Chondrocyte (in vitro differentiated cells): ENCODE results near the gene TAS1R3. TPM values are rescaled to one million over a fixed set of nuclear protein-coding genes. Genes with fewer than 3 reads are reported as not detected.

Experiments
- microRNA-seq: library from miRNA; unstranded; fragments of <30 nt; microRNA quantifications from one replicate; pipeline ENCODE4 v1.2.0, GENCODE V29; 2020; ENCODE audit warnings: borderline number of aligned reads
- total RNA-seq: library from RNA; stranded (reverse); gene quantifications from 3 replicates; pipeline ENCODE4 v1.2.1, GENCODE V29; 2021

TAS1R3 gene
- total RNA-seq, 1 donor from 2014 or later: 0.37 TPM

Small RNAs within 50 kb of the gene (microRNA-seq; reads per million reads assigned to microRNA genes)
- gene MIR6726 (6.6 reads per million, percentile 9 among the genes with 10 or more reads in this experiment), gene MIR6727 (not detected), gene MIR6808 (not detected)

Other genes with a start within 250 kb of the TAS1R3 start
- gene C1orf159, start 215.2 kb upstream of the TAS1R3 start, total RNA-seq: 9.2 to 15.1 TPM (median 9.2 TPM) in 3 replicates
- gene TTLL10, start 157.4 kb upstream of the TAS1R3 start, total RNA-seq: not detected in 3 replicates
- not detected in 3 replicates for gene TNFRSF18, start 124.7 kb upstream of the TAS1R3 start, total RNA-seq
- gene TNFRSF4, start 117.1 kb upstream of the TAS1R3 start, total RNA-seq: 0.24 to 0.59 TPM in 2 of 3 replicates, not detected in the other
- 164 to 191 TPM (median 165 TPM) in 3 replicates for gene SDF4, start 99.3 kb upstream of the TAS1R3 start, total RNA-seq
- 37.4 to 39.6 TPM (median 39.6 TPM) in 3 replicates for gene B3GALT6, start 99.0 kb upstream of the TAS1R3 start, total RNA-seq
- gene C1QTNF12, start 84.6 kb upstream of the TAS1R3 start, total RNA-seq: 1.3 to 2.1 TPM (median 1.7 TPM) in 3 replicates
- 49.2 to 57.5 TPM (median 52.0 TPM) in 3 replicates for gene UBE2J2, start 57.4 kb upstream of the TAS1R3 start, total RNA-seq
- gene SCNN1D, start 50.8 kb upstream of the TAS1R3 start, total RNA-seq: 6.6 to 7.4 TPM (median 6.7 TPM) in 3 replicates
- gene ACAP3, start 23.4 kb upstream of the TAS1R3 start, total RNA-seq: 51.9 to 77.5 TPM (median 57.5 TPM) in 3 replicates
- gene PUSL1, start 22.7 kb upstream of the TAS1R3 start, total RNA-seq: 21.6 to 22.3 TPM (median 22.1 TPM) in 3 replicates
- gene INTS11, start 6.6 kb upstream of the TAS1R3 start, total RNA-seq: 67.3 to 87.0 TPM (median 73.8 TPM) in 3 replicates
- gene CPTP, start 6.5 kb upstream of the TAS1R3 start, total RNA-seq: 19.4 to 23.3 TPM (median 23.1 TPM) in 3 replicates
- gene DVL1, start 18.1 kb downstream of the TAS1R3 start, total RNA-seq: 59.6 to 66.5 TPM (median 59.9 TPM) in 3 replicates
- 154 to 238 TPM (median 158 TPM) in 3 replicates for gene MXRA8, start 27.3 kb downstream of the TAS1R3 start, total RNA-seq
- 86.8 to 128 TPM (median 89.0 TPM) in 3 replicates for gene AURKAIP1, start 43.9 kb downstream of the TAS1R3 start, total RNA-seq
- gene CCNL2, start 68.1 kb downstream of the TAS1R3 start, total RNA-seq: 153 to 176 TPM (median 161 TPM) in 3 replicates
- gene MRPL20, start 76.0 kb downstream of the TAS1R3 start, total RNA-seq: 69.2 to 95.3 TPM (median 75.7 TPM) in 3 replicates
- not detected in 3 replicates for gene ANKRD65, start 90.0 kb downstream of the TAS1R3 start, total RNA-seq
- gene VWA1, start 104.4 kb downstream of the TAS1R3 start, total RNA-seq: 12.5 to 27.2 TPM (median 24.3 TPM) in 3 replicates
- 0.75 to 1.4 TPM (median 1.3 TPM) in 3 replicates for gene ATAD3C, start 118.4 kb downstream of the TAS1R3 start, total RNA-seq
- gene ATAD3B, start 140.5 kb downstream of the TAS1R3 start, total RNA-seq: 24.3 to 31.9 TPM (median 24.7 TPM) in 3 replicates
- 29.9 to 39.6 TPM (median 34.6 TPM) in 3 replicates for gene ATAD3A, start 180.9 kb downstream of the TAS1R3 start, total RNA-seq
- gene TMEM240, start 209.3 kb downstream of the TAS1R3 start, total RNA-seq: 3.6 to 6.1 TPM (median 5.8 TPM) in 3 replicates
- 99.7 to 129 TPM (median 100 TPM) in 3 replicates for gene SSU72, start 243.6 kb downstream of the TAS1R3 start, total RNA-seq